ENCODE results near the gene CD59.
"Not testable (repeated sequence)": the region's sequence is repeated elsewhere in the genome, so short reads cannot be mapped to it uniquely, and the experiment has no call there.

CD59 gene

DNA sequence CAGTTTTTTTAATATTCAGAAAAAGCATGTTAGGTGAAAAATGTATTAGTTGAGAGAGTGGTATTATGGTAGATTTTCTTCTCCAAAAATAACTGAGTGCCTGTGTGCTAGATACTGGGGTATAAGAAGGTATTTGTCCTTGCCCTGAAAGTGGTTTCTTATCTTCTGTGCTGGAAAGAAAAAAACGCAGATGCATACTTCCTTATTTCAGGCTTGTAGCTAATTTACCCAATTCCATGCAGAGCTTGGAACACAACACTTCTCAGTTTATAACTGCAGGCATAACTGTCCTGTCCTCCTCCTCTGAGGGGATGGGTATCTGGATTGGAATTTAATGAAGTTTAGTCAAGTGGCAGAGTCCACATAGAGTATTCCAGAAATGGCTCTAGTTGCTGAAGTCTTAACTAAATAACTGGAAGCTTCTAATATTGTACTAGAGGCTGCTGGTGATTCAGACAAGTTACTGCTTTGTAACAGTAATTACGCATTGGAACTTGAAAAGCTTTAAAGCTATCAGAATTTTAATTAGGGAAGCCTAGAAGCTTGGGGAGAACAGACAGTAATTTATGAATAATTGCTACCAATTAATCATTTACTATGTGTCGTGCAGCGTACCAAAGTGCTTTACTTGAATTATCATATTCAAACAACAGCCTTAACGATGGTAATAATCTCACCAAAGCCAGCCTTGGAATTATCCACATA, 22.9 kb downstream of the CD59 start:
- no peak for DNase-seq

DNA sequence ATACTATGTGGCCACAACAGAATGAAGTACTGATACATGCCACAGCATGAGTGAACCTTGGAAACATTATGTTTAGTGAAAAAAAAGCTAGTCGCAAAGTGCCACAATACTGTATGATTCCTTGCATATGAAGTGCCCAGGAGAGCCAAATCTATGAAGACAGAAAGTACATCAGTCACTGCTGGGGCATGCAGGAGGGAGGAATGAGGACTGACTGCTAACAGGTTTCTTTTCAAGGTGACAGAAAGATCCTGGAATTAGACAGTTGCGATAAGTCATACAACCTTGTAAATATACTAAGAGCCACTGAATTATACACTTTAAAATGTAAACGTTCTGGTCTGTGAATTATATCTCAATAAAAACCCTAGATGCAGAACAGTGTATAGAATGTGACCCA, 23.8 kb downstream of the CD59 start:
- no peak for DNase-seq

DNA sequence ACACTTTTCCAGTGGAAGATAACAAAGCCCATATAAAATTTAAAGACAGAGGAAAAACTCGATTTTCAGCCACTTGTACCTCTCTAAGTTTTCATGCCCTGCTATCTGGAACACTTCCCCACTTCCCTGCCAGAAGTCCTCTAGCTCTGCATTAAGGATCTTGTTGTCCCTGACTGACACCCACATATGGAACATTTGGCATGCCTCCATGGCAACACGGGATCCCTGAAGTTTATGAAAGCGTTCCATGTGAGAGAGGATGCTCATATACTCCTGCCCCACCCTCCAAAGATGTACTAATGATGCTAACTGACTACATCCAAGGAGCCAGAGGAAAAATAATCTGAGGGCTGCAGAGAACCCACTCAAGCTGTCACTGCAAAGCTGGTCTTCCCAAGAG, 26.8 kb downstream of the CD59 start:
- no peak for DNase-seq

DNA sequence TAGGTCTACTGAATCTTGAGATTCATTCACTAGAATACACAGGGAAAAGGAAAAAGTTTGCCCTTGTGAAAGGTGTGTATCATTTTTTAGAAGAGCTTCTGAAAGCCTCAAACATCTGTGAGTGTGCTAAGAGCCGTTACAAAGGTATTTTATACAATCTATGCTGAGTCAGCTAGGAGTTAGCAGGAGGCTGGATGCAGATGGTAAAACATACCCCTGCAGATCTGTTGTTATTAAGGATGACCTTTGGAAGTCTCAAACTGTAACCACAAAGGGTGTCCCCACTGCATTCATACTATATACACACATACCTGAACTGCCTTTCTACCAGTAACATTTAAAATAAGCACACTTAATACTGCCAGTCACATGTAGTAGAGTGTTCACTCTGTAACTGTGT, 27.2 kb downstream of the CD59 start:
- DNase-seq: no peak

DNA sequence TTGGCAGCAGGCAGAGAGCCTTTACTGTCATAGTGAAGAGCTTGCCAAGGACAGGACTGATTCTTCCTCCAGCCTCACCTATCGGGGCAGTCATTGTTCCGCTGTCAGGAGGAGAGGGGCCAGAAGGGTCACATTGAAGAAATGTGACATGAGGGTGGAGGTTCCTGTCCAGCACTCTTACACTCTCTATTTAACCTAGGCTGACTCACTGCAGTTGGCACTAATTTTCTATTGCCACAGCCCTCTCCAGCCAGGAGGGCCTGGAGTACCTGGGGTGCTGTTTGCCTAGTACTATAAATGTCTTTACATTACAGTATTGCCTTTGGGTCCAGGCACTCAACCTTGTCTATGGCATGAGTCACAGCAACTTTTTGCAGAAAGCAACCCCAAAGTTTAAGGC, 28.4 kb downstream of the CD59 start:
- not testable (repeated sequence) for DNase-seq

DNA sequence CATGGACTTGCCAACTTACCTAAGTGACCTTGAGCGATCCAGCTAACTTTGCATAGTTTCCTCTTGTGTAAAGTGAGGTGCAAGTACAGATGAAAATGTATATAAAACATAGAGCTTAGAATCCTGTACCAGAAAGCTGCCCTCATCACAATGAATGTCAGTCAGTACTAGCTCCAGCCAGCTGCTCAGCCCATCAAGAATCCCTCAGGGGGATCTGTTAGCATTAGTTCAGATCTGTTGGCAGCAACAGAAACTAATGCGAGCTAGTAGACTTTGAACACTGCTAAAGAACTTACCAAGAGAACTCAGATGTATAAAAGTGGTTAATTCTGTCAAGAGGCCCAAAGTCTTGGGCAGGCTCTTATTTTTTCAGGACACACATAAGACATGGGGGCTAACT, 29.3 kb downstream of the CD59 start:
- DNase-seq: no peak

DNA sequence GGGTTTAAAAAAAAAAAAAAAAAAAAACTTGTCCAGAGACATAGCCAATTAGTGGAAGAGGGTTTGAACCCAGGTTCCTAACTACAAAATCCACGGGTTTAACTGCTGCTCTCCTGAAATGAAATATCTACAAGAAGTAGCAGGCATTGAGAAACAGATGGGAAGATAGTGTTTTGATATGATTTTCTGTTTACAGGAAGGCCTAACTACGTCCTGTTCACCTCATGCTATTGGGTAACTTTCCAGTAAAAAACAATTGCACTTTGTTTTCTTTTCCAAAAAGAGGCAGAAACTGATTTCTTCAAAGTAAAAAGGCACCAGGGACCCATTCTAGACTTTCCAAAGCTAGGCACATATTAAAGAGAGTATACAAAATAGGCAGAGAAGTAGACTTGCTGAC, 29.7 kb downstream of the CD59 start:
- DNase-seq: no peak

DNA sequence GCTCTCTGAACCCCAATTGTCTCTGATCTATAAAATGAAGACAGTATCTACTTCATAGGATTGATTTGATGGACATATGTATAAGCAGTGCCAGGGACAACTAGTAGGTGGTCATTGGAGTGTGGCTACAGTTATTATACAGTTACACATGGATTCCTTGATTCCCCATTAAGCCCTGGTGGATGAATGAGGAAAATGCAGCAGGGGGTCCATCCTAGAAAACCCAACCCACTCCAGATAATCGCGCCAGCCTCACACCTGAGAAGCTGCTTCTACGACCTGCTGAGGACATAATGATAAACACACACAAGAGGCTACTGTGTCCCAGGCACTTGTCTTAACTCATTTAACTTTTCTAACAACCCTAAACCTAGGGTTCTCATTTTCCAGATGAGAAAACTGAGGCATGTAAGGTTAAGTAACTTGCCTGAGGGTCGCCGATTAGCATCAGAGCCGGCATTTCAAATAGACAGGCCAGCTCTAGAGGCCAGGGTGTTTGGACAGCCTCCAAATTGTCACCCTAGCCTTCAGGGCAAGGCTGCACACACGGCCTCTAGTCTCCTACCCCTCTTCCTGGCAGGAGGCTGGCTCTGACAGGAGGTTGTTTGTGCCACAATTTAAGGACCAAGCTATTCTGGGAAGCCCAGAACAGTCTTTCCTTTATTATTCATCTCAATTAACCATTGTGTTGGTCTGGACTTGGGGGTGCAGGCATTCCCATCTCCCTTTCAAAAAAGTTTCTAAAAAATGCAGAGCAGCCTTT, 31.8 kb downstream of the CD59 start:
- no peak for DNase-seq

DNA sequence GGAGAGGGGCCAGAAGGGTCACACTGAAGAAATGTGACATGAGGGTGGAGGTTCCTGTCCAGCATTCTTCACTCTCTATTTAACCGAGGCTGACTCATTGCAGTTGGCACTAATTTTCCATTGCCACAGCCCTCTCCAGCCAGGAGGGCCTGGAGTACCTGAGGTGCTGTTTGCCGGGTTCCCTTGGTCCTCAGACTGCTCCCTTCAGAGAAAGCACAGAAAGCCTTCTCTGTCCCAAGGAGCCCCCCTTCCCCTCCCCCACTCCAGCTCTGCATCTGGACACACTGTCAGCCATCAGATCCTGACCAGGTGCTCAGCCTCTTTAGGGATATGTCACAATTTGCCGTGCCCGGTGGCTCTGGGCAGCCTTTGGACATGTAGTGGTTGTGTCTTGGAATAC, 32.4 kb downstream of the CD59 start:
- no peak for DNase-seq

DNA sequence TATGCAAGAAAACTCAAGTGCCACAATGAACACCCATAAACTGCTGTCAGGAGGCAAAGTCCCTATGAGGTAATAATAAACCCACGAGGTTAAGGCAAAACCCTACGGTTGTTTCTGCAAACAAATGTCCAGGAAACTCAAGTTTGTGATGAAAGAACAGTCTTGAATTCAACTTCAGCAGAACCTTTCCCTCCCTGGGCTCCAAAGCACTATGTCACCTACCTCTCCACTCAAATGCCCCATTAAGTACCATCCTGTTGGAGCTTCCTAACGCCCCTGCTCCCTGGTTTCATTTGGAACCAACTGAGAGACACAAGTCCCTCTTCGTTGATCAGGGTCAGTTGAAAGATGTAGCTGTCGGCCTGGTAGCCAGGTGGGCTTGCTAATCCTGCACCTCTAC, 33.0 kb downstream of the CD59 start:
- DNase-seq: no peak

DNA sequence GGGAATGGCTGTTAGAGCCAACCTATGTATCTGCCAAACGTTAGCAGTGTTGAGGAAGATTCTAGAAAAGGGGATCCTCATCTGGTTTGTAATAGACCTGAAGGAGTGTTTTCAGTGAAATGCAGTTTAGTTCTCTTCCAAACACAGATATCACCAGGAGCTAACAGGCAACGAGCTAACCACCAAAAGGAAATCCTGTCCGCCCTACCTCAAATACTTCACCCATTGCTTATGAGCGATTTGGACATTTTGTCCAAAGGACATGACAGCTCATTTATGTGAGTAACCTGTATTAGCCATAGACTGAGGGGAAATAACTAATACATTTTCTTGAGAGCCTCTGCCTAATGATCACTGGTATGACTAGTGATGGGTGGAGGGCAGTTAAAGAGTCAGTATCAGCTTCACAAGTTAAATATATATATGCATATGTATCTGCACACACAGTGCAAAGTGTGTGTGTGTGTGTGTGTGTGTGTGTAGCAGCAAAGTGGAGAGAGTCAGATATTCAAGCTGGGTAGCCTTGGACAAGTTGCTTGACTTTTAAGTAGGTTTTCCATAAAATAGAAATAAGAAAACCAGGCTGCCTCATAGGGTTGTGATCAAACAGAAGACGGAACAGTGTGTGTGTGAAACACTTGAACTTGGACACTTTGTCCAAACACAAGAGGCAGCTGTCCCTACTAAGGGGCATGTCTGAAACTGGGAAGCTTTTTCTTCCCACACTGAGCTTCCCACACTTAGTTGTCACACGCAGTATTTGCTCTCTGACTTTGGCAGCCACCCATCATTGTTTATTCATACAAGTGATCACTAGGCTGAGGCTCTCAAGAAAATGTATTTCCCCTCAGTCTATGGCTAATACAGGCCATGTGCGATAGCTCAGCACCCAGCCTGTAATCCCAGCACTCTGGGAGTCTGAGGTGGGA, 34.7 kb downstream of the CD59 start:
- DNase-seq: no peak

DNA sequence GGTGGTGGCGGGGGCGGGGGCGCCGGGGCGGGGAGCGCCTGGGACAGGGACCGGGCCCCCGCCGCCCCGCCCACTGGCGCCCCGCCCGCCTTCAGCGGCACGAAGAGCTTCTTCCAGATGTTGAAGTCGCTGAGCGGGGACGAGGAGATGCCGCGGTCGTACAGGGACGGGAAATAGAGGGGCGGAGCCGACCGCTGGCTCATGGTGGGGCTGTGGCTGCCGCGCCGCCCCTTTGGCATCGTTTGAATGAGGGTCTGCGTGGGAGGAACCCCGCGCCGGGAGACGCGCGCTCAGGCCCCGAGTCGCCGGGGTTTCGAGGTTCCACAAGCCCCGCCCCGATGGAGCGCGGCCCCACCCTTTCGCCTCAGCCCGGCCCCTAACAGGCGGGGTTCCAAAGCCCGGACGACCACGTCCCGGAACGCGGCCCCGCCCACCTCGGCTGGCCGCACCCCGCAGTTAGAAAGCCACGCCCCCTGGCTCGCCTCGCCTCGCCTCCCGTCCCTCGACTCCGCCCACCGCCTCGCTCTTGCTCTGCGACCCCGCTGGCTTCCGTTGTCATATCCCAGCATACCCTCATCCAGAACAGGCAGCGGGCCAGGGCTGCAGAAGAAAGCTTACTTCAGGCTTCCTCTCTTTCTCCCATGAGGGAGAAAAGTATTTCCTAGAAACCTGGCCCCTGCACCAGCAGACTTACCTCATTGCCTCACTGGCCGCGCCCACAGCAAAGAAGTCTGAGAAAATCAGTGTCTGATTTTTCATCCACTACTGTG, 35.5 kb downstream of the CD59 start, which contains the start of gene C11orf91:
Gene C11orf91 (minus strand): TSS at position 325 of the 770 bp plus-strand sequence. CDS start 86 bp downstream, at position 239.
- DNase-seq: peak; percentile 94 to 95

DNA sequence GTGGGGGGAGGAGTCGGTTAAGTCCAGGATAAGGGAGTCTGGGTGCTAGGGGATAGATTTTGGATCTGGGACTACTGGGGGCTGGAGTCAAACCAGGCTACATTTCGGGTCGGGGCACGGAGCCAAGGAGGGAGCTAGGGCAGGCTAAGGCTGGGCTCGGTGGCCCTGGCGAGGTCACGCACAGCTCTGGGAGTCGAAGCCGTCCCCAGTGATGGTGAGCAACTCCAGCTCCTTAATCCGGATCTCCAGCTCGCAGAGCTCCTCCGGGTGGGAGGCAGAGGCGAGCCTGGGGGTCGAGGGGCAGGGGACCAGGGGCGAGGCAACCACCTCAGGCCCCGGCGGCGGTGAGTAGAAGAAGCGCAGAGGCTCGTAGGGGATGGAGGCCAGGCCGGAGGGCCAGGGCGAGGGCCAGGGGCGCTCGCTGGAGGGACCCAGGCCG, 36.1 kb downstream of the CD59 start:
- no peak for DNase-seq

DNA sequence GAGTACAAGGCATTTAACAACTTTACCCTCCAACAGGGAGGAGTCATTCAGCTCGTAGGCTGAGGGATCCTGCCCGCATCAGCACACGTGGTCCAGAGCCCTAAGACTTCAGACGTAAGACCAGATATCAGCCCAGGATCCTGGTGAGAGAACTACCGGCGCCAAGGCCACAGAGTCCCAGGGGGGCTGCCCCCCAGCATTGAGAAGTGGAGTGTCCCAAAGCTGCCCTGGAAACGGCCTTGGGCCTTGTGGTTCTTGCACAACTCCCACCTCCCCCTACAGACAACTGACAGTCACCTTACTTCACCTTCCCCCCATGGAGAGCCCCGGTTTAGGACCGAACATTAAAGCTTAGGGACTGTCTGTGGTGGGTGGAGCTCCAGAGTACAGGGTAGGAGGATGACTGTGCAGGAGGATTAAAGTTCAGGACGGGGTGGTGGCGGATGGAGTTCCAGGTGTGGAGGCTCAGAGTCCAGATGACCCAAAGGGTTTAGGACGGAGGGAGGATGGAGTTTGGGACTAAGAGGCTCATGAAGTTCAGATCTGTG, 36.6 kb downstream of the CD59 start:
- DNase-seq: no peak

DNA sequence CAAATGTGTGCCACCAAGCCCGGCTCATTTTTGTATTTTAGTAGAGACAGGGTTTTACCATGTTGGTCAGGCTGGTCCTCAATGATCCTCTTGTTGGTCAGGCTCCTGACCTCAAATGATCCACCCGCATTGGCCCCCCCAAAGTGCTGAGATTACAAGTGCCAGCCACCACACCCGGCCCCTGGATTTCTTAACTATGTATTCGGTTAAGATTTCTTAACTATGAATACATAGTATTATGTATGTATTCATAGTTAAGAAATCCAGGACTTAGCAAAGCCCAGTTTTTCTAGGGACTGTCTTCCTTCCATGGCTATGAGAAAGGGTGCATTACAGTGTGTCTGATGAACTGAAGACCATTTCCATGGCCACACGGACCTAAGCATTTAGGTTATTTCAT, 37.3 kb downstream of the CD59 start:
- DNase-seq: no peak

DNA sequence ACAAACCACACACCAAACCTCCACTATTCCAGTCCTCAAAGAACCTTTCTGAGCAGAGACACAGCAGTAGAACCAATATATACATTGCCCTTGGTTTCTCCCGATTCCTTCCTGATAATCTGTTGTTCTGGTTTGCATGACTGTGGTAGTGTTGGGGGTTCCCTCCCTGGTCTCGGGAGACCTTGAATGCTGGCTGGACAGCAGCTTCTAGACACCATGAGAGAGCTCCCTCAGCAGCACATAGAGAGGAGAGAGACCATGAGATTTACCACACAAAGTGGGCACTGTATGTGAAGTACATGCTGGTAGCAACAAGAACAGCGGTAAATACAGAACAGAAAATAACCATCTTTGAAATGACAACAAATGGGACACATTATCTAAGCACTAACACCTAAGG, 38.2 kb downstream of the CD59 start:
- DNase-seq: no peak

DNA sequence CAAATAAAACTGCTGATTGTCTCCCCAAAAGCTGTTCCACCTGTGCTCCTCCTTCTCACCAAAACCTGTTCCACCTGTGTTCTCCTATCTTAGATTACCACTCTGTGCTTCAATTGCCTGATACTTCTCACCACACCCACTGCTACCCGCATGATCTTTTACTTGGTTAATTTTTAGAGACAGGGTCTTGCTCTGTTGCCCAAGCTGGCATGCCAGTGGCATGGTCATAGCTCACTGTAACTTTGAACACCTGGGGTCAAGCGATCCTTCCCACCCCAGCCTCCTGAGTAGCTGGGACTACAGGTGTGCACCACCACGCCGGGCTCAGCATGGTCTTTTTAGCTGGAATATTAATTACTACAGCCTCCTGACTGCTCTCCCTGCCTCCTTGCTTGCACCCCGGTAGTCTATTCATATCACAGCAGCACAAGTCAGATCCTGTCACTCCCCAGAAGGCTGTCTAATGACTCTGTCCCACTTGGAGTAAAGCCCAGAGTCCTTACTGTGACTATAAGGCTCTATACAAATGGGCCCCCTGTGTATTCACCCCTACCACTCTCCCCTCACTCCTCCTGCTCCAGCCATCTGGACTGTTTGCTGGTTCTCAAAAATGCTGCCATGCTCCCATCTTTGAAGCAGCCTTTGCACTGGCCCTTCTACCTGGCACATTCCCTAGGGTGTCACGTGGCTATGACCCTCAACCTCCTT, 39.1 kb downstream of the CD59 start:
- DNase-seq: no peak

DNA sequence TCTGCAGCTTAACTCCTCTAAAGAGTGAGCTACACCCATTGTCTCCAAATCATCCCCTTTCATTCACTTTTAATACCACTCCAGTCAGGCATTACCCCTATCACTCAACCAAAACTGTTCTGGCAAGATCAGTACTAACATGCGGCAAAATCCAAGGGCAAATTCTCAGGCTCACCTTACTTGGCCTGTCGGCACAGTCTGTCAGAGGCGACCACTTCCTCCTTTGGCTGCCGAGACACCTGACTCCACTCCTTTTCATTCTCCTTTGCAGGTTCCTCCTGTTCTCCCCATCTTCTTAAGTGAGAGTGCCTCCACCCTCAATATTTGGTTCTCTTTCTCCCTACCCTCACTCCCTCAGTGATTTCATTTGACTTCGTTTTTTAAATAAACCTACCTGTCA, 39.8 kb downstream of the CD59 start:
- DNase-seq: no peak

DNA sequence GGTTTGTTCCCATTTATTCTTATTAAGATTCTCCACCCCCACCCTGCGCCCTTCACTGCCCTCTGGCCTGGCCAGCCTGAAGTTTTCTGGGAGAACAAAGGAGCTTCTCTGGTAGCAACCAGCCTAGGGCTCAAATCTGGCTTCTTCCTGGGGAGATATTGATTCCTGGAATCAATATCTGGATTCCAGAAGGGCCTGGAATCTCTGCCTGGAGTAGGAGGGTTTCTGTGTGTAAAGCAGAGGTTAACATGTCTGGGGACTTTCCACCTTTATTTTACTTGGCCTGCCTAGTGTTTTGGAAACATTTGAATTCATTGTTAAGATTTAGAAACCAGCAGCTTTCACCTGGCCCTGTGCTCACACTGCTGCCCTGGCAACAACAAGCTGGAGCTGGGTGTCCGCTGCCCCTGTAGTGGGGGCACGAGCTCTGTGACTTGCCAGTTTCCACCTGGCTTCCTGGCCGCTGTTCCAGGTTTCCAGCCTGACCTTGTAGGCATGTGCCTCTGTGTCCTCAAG, 41.1 kb downstream of the CD59 start:
- DNase-seq: no peak

DNA sequence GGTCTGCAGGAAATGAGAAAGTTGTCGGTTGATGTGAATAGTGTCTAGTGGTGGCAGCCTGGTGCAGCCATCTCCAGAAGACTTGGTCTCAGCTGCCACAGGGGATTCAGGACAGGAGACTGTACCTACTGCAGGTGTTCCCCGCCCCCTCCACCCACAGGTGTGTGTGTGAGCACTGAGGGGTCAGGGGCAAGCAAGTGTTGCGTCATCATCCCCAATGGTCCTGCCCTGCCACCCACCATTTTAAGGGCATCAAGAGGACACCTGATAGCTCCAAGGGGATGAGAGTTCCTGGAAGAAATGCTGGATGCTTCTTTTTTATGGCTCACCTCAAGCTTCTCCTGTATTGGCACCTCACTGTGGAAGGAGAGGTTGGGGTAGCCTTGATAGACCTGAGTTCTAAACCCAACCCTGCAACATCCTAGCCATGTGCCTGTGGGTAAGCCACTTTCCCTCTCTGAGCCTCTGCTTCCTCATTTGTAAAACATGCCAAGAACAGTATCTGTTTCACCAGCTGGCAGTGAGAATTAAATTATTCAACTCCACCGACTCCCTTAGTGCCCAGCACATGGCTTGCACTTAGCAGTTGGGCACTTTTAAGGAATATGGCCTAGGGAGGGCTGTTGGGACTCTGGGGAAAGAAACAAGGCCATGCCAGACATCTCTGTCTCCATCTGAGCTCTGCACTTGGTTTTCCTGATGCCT, 41.7 kb downstream of the CD59 start:
- no peak for DNase-seq

DNA sequence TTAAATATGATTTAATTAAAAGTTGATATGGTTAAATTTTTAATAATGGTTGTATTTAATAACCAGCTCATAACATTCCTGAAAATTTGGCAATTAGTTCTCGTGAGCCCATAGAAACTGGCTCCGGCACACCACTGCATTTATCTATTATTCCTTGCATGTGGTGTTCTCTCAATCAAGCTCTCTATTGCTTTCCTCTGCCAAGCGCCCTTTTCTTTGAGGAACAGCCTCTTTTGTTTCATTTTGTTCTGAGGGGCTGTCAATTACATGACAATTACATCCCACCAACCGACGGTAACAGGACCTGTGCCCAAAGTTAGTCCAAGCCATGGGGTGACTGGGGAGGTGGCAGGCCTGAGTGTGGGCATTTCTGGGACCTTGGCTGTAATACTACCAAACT, 43.7 kb downstream of the CD59 start:
- no peak for DNase-seq

All from activated CD4-positive, alpha-beta T cell treated with anti-CD3 and anti-CD28 coated beads, Interleukin-2, amount 50 U/mL, for 48 hours (primary cell).